Gastroesophageal sphincter (tissue), 4 donors: ENCODE measurements around the gene PLAC8L1. TPM values are rescaled to one million over a fixed set of nuclear protein-coding genes. Genes with fewer than 3 reads are reported as not detected.
A peak's percentile ranks its signal among the peaks of the same experiment; 100 is the strongest.

Experiments
- ATAC-seq: fragments of 150-250 bp; one replicate; pipeline ENCODE4 v1.9.1; 2016; ENCODE audit warnings: mild to moderate bottlenecking, moderate library complexity
- H3K27ac ChIP-seq, 4 donors: fragments of 200-600 bp; sonication (generic) in 3 of 4; 1 replicate in 3 of 4; 2 replicates in 1 of 4; pipeline ENCODE4 v1.5.1; 2016 to 2019
- H3K27me3 ChIP-seq: fragments of 200-600 bp; sonication (generic); one replicate; pipeline ENCODE4 v1.5.1; 2019
- H3K36me3 ChIP-seq, 2 donors: fragments of 200-600 bp; sonication (generic); one replicate each; pipeline ENCODE4 v1.5.1; 2019; ENCODE audit warnings: control low read depth in 1 of 2
- H3K4me1 ChIP-seq, 3 donors: fragments of 200-600 bp; sonication (generic); 1 replicate in 2 of 3; 2 replicates in 1 of 3; pipeline ENCODE4 v1.5.1; 2016 to 2019; ENCODE audit warnings: control low read depth in 2 of 3
- H3K4me3 ChIP-seq, 2 donors: fragments of 200-600 bp; sonication (generic); one replicate each; pipeline ENCODE4 v1.5.1; 2019; ENCODE audit warnings: mild to moderate bottlenecking in 1 of 2, moderate library complexity in 1 of 2
- H3K9me3 ChIP-seq, 3 donors: fragments of 200-600 bp; sonication (generic); one replicate each; pipeline ENCODE4 v1.5.1; 2017 to 2019; ENCODE audit warnings: control low read depth in 2 of 3
- CTCF ChIP-seq, 4 experiments: fragments of 200-600 bp in 2 of 4; fragments of 450-650 bp in 2 of 4; sonication (generic) in 1 of 4; IDR thresholded peaks; one replicate each; pipeline ENCODE4 v1.5.1; 2017 to 2019; ENCODE audit warnings: antibody characterized with exemption in 4 of 4, mild to moderate bottlenecking in 2 of 4, moderate library complexity in 2 of 4
- EP300 ChIP-seq: sonication (generic); formaldehyde crosslinking; IDR thresholded peaks from one replicate; pipeline ENCODE4 v1.6.1; 2017; ENCODE audit warnings: antibody characterized with exemption, mild to moderate bottlenecking
- POLR2A ChIP-seq, 2 donors: fragments of 450-650 bp; IDR thresholded peaks; one replicate each; pipeline ENCODE4 v1.6.1; 2017; ENCODE audit warnings: antibody characterized with exemption in 2 of 2, mild to moderate bottlenecking in 2 of 2, moderate library complexity in 1 of 2
- POLR2AphosphoS5 ChIP-seq: sonication (generic); formaldehyde crosslinking; IDR thresholded peaks from one replicate; pipeline ENCODE4 v1.6.1; 2017; ENCODE audit warnings: antibody characterized with exemption
- WGBS, 2 donors: methylation state at CpG; one replicate each; pipeline ENCODE4 v1.1.5; 2018; ENCODE audit warnings: low coverage in 1 of 2; 5-methylcytosine and 5-hydroxymethylcytosine counted together
- small RNA-seq, 4 donors: library from RNA; depleted of rRNA; stranded (forward); fragments of <200 nt; gene quantifications; one replicate each; pipeline ENCODE3, GENCODE V24; 2016
- total RNA-seq, 4 donors: library from RNA; depleted of rRNA; stranded (reverse); fragments of >200 nt; gene quantifications; one replicate each; pipeline ENCODE4 v1.1.0, GENCODE V29; 2016

The PLAC8L1 gene
- total RNA-seq, 4 donors from 2014 or later = 1.2 TPM; not detected in 3

- H3K27me3 ChIP-seq = no peaks in the 10 kb centered on the region
- TF ChIP-seq POLR2A (IDR thresholded peaks at IDR 0.05) (no peak), CTCF (IDR thresholded peaks at IDR 0.05) (peak in 2 of 4 experiments; percentile 11 to 15)
- 70 to 86% methylated on average over 4 to 6 of the region's 10 CpGs for WGBS, 2 donors
- ATAC-seq = no peak
- no peaks in the 10 kb centered on the region for H3K4me1 ChIP-seq
- no peaks in the 10 kb centered on the region for H3K9me3 ChIP-seq
- H3K4me3 ChIP-seq = no peak overlapping the region
- no peak overlapping the region for H3K27ac ChIP-seq
- no peaks in the 10 kb centered on the region for H3K36me3 ChIP-seq
Measured at GRCh38 chr5:146041180-146041789, 64.1 kb downstream of the PLAC8L1 start.

GRCh38 chr5:146040527-146040926 lies 64.8 kb downstream of the PLAC8L1 start:
- H3K9me3 ChIP-seq = no peaks in the 10 kb centered on the region
- no peaks in the 10 kb centered on the region for H3K4me1 ChIP-seq
- no peak overlapping the region for H3K27ac ChIP-seq
- TF ChIP-seq POLR2A (IDR thresholded peaks at IDR 0.05) = no peak
- H3K27me3 ChIP-seq = no peaks in the 10 kb centered on the region
- no peak for ATAC-seq
- WGBS, 2 donors = 40 to 64% methylated on average over 1 to 2 of the region's 3 CpGs
- no peak overlapping the region for H3K4me3 ChIP-seq
- no peaks in the 10 kb centered on the region for H3K36me3 ChIP-seq

GRCh38 chr5:146039420-146039819 lies 66.0 kb downstream of the PLAC8L1 start:
- ATAC-seq = no peak
- Histone ChIP-seq H3K9me3 (no peaks in the 10 kb centered on the region), H3K27ac (no peak overlapping the region), H3K4me1 (no peaks in the 10 kb centered on the region), H3K4me3 (no peak overlapping the region), H3K27me3 (no peaks in the 10 kb centered on the region), H3K36me3 (no peaks in the 10 kb centered on the region)
- TF ChIP-seq CTCF (IDR thresholded peaks at IDR 0.05) (no peak), POLR2AphosphoS5 (no peak), POLR2A (IDR thresholded peaks at IDR 0.05) (no peak)
- WGBS, 2 donors = 77 to 84% methylated on average over 3 of the region's 3 CpGs

GRCh38 chr5:146034605-146035004 lies 70.8 kb downstream of the PLAC8L1 start:
- Histone ChIP-seq H3K27me3 (no peaks in the 10 kb centered on the region), H3K9me3 (no peaks in the 10 kb centered on the region), H3K36me3 (no peaks in the 10 kb centered on the region), H3K4me1 (no peaks in the 10 kb centered on the region), H3K4me3 (no peak overlapping the region), H3K27ac (no peak overlapping the region)
- no peak for ATAC-seq
- TF ChIP-seq EP300 = no peak
- no peak for TF ChIP-seq CTCF (IDR thresholded peaks at IDR 0.05)
- TF ChIP-seq POLR2AphosphoS5 = no peak
- no peak for TF ChIP-seq POLR2A (IDR thresholded peaks at IDR 0.05)
- WGBS, 2 donors = 71 to 75% methylated on average over 3 to 4 of the region's 4 CpGs

Small RNA genes within 50 kb of the gene (small RNA-seq; reads per million reads assigned to genes)
- gene AC091959.1 = 0 reads per million in 4 donors

Other genes starting within 250 kb of the PLAC8L1 start
- gene GRXCR2, start 232.6 kb downstream of the PLAC8L1 start, total RNA-seq = not detected
- gene SH3RF2, start 169.0 kb downstream of the PLAC8L1 start, total RNA-seq = 1 to 10 TPM in 3 of 4 donors, under 1 TPM in 1; 0.27 to 5.2 (median 1.0) TPM
- gene LARS1, start 77.1 kb upstream of the PLAC8L1 start, total RNA-seq = 100 to 1,000 TPM in 1 of 4 donors, 10 to 100 TPM in 3; 72.5 to 103 (median 76.4) TPM
- 10 to 100 TPM; 20.4 to 29.6 (median 21.2) TPM for gene RBM27, start 98.0 kb upstream of the PLAC8L1 start, total RNA-seq
- gene POU4F3, start 233.3 kb upstream of the PLAC8L1 start, total RNA-seq = not detected